Mammary epithelial cell (primary cell): Measurements from ENCODE around the gene SORD.
A peak's percentile ranks its signal among the peaks of the same experiment; 100 is the strongest.

ENCODE experiments used
- CTCF ChIP-seq, 2 donors: IDR thresholded peaks in 1 of 2; conservative IDR thresholded peaks in 1 of 2; 2 replicates each; pipeline ENCODE4 v1.5.1; 2011 to 2012; ENCODE audit warnings: inconsistent platforms in 2 of 2, low read length in 2 of 2, mild to moderate bottlenecking in 2 of 2, control low read depth in 1 of 2, low read depth in 1 of 2; ENCODE audit not compliant: insufficient read depth in 1 of 2; ENCODE audit errors: extremely low read depth in 1 of 2
- EZH2 ChIP-seq: IDR thresholded peaks from 2 replicates; pipeline ENCODE4 v1.6.1; 2012; ENCODE audit warnings: low read length, inconsistent platforms, borderline replicate concordance

DNA sequence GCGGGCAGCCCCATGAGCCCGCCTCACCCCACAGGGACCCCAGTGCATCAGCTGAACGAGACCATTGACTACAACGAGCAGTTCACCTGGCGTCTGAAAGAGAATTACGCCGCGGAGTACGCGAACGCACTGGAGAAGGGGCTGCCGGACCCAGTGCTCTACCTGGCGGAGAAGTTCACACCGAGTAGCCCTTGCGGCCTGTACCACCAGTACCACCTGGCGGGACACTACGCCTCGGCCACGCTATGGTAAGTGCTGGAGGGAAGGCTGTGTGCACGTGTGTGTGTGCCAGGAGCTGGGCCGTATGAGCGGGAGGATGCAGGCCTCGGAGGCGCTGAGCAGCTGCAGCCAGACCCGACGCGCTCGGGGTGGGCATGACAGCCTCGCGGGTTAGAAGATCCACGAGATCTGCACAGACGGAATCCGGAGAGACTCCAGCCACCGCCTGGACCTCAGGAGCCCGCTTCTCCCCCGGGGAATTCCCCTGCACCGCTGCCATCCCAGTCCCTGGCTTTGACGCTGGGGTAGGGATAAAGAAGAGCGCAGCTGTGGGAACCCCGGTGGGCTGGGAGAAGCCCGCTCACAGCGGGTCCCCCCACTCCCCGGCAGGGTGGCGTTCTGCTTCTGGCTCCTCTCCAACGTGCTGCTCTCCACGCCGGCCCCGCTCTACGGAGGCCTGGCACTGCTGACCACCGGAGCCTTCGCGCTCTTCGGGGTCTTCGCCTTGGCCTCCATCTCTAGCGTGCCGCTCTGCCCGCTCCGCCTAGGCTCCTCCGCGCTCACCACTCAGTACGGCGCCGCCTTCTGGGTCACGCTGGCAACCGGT is 93.7 kb downstream of the SORD start:
- TF ChIP-seq CTCF (conservative IDR thresholded peaks at IDR 0.05 in 1 of 2, IDR thresholded peaks at IDR 0.05 in 1 of 2; ENCODE audit: extremely low read depth in 1 of 2, insufficient read depth in 1 of 2, low read depth in 1 of 2, low read length in 2 of 2) (no peak), EZH2 (peak; percentile 94)
